DMS114 treated with DMSO at 0.1 percent for 48 hours (cell line): ENCODE measurements around the gene IRX6.

Experiments used
- DNase-seq: peaks from one replicate; lab custom pipeline; 2025; ENCODE audit not compliant: unreplicated experiment; lab: John Stamatoyannopoulos, UW

The IRX6 gene

GRCh38 chr16:55364811-55365210 is 40.8 kb downstream of the IRX6 start:
- no peak for DNase-seq

DNA sequence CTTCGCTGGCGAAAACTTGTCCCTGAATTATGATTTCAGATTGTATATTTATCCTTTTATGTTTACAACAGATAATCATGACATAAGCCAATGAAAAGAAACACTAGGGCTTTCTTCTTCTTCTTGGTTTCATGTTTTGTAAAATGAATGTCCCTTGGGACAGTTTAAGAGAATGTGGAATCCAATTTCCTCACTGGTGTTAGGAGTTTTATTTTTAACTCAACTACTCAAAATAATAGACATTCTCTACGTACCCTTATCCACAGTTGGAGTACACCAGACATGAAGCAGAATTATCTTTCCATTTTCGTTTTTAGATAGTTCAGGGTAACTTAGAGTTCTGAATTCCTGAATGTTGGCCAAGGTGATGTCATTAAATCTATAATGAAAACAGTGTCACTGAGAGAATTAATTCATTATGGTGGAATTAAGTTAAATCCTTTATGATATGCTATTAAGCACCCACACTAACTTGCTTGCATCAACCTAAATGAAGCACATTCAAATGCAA is 43.4 kb downstream of the IRX6 start:
- DNase-seq, result no peak

DNA sequence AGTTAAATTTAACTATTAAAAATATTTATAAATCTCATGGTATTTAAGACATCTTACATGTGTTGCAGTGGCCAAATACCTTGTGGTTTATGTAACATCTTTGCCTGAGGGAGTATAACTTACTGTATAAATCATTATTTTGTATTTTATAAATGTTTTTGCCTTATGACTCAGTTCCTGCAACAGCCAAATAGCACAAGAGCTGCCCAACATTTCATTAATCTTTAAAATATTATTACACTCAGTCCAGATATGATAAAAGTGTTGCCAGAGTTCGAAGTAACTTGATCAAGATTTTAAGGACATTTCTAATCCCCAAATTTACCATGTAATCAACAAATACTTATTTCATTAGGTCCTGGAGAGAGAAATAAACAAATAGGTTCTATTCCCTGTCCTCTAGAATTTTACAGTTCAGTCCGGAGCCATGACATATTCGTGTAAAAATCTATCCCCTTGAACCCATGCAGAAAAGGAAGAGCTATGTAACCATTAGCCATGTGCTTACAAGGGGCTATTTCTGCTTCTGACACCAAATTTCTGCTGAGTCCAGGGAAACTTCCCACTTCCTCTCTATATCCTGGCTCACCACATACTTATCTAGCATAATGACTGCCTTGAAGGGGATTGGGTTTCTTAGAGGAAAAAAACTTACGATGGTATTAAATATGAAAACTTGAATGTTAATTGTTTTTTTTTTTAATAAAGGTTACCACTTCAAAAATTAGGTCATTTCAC is 44.0 kb downstream of the IRX6 start:
- no peak for DNase-seq

- no peak for DNase-seq
Measured at GRCh38 chr16:55369151-55369550, 45.1 kb downstream of the IRX6 start.

DNA sequence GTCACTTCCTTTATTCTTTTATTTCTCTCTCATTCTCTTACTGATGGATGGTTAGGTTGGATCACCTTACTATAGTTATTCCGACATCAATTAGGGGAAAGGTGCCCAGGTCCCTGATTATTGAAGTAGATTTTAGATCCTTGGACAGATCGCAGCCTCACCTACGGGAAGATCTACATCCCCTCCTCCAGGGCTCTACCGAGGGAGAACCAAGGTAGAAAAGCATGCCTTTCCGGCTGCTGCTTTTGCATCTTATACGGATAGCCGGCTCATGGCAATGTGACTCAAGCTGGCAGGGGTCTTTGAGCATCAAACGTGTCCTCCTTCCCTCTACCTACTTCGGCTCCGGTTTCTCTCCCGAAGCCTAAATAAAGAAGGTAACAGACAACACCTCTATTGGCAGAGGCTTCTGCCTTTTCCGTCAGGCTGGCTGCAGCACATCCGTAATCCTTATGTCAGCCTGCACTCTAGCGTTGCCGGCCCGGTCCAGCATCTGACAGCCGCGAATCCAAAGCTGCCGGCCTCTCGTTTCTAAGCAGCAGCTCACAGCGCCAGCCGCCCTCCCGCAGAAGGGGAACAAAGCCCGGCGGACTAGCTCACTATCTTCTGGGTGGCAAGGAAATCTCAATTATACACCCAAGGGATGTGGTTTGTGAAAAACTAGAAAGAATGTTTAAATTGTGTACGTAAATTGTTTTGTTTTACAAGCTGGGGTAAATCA is 46.9 kb downstream of the IRX6 start:
- peak; percentile 68 for DNase-seq

DNA sequence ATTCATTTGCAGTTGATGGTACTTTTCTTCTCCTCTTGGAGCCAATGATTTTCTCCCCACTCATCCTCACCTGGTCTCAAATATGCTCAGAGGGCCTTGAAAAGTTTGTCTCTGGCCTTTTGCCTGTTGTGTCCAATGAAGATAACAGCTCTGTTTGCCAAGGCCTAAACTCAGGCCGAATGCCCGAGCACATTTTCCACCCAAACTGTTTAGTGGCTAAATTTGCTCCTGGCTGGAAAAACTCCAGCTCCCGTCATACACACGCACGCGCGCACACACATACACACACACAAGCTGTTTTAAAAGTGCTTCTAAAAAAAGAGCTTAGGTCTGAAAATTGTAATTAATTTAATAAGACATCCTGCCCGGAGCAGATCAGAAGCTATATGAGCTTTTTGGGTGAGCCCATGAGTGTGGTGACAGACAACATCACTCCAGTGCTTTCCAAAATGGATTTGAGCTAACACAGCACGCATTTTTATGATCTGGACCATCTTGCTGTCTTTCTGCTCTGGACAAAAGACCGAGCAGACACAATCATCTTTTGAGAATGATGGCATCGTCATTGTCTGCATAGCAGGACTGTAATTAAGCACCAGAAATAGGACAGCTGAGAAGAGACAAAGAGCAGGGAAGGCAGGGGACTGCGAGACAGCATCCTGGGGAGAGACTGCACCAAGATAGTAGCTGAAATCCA is 48.9 kb downstream of the IRX6 start:
- DNase-seq, result no peak

DNA sequence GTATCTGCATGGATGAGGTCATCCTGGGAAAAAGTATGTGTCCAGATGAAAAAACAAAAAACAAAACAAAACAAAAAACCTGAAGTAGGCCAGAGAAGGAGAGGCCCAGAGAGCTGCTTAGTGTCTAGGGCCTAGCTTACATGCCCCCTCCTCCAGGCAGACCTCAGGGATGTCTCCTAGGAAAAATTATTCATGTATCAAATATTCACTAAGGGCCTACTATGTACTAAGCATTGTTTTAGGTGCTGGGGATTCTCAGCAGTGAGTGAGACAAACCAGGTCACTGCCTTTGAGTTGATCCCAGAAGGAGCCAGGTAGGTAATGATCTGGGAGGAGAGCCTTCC is 49.5 kb downstream of the IRX6 start:
- no peak for DNase-seq

- DNase-seq, result no peak
Measured at GRCh38 chr16:55376045-55376444, 52.0 kb downstream of the IRX6 start.

DNA sequence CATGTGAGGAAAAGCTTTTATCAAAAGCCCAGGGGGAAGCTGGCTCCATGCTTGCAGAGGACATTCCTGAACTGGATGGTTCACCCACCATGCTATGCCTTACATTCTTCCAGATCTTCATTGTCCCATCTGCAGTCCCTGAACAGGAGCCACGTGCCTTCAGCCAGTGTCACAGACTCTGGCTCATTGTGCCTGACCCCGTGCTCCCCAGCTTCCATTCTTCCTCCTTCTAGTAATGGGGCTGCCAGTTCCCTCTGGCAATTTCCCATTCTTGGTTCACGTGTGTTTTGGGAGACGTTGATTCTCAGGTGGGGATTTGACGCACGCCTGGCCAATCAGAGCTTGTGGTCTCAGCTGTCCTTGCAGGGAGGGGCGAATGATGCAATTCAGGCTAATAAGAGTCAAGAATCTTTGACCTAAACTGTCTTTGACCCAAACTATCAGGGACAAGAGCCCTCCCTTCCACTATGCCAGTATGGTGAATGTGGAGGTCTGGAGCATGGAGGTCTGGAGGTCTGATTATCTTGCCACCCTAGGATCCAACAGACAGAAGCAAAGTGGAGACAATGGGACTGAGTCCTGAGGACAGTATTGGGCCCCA is 52.7 kb downstream of the IRX6 start:
- DNase-seq, result no peak

DNA sequence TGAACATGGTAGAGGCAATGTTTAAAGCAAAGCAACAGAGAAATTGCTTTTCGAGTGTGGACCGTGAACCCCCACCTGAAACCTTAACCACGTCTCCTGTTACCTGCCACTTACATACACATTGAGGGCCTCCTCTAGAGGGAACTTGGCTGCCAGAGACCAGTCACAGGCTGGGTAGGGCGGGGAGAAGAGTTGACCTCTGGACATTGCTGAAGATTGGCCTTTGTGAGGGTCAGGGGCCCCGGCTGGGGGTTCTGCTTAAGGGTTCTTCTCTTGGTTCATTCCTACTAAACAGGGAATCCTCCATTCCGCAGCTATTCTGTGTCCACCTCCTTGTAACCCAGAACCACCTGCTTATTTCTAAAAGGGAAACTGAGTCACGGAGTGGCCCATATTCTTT is 53.8 kb downstream of the IRX6 start:
- no peak for DNase-seq

- DNase-seq, result no peak
Measured at GRCh38 chr16:55378616-55379015, 54.6 kb downstream of the IRX6 start.

GRCh38 chr16:55379371-55379770 is 55.4 kb downstream of the IRX6 start:
- no peak for DNase-seq

DNA sequence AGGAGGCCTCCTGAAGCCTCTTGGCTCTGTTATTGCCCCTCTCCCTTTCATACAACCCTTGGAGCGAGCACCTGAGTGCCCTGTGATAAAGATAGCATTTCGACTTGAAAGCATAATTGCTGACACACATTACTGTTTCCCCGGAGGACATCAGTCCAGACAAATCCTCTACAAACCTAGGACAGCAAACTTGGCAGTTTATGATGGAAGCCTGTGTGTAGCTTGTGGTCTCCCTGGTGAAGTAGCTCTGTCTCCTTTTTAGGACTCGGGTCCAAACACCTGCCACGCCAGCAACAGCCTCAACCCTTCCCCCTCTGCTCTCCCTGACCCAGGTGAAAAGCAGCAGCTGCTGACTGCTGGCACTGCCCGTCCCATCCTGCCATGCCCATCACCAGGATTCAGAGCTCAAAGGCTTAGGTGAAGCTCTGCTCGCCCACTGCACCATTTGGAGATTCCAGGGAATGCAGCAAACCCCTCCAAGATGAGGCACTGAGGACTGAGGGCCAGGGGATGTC is 55.9 kb downstream of the IRX6 start:
- DNase-seq, result no peak
